COLO829 (cell line): Measurements from ENCODE around the gene TSFM.
"Not testable (repeated sequence)": the region's sequence is repeated elsewhere in the genome, so short reads cannot be mapped to it uniquely, and the experiment has no call there.

Experiments
- DNase-seq: peaks from one replicate; pipeline ENCODE4 v3.0.0; 2012; ENCODE audit warnings: low spot score

The TSFM gene

DNA sequence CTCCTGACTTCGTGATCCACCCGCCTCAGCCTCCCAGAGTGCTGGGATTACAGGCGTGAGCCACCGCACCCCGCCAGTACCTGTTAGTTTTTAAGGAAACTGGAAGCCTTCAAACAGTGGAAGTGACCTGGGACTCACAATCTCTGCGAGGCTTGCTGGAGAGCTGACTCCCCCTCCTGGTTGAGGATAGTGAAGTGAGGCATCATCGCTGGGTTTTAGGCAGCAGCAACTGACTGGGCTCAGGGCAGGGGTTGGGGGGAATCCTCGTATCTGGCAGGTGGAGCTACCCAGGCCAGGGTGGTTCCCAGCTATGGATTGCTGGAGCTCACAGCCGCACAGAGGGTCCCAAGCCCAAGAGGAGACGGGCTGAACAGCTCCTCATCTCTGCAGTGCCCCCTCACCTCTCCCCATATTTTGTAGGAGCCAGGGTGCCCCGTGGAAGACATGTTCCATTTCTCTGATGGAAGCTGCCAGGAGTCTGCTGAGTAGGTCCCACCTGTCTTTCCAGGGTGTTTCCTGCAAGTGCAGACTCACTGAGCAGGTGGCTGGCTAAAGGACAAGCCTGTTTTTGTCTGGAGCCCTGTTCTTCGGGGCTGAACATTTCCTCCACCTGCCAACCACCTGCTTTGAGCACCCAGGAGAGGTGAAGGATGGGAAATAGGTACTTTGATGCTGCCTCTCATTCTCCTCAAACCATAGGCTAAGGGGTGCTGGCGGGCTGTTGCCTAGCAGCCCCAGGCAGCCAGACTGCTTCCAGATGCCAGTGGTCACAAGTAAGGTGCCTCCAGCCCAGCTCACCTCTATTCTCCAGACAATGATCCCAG lies 32.8 kb downstream of the TSFM start:
- DNase-seq = no peak

DNA sequence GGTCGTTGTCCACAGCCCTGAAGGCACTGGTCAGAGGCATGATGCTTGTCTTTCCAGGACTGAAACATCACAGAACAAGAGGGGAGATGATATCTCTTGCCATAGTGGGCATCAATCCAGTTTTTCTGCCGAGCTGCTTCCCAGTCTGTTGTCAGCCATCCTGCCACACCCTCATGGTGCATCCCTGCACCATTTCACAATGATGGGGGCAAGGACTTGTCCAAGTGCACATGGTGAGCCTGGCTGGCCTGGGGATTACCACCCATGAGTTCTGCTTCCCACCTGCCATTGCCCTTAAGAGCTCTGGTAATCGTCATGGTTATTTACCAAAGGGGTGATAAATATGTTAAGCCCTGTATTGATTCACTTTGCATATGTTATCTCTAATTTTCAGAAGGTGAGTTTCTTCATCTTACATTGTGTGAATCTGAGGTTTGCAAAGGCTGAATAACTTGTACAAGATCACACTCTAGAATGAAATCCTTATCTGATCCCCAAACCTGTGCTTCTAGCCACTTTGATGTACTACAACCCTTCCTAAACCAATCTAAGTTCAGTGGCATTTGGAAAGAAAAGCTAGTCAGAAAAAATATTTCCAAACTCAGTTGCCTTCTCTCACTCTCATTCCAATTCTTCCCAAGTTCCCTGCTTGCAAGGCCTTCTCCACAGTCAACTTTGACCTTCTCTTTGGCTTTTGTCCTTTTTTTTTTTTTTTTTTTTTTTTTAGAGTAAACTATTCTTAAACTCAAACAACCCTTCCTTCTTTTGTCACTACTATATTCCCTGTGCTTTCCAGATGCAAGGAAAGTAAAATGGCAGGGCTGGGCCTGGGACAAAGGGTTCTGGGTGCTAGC lies 33.6 kb downstream of the TSFM start:
- DNase-seq = no peak

DNA sequence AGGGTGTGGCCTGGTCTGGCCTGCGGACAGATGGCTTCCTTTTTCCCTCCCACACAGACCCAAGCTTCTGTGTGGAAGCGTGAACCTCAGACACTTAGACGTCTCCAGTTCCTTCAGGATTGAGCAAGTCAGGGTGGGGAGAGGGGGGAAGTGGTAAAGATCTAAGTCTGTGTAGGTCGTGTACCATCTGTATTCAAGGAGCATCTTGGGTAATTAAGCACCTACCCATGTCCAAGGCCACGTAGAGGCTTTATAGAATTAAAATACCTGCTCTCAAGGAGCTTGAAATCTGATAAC lies 34.2 kb downstream of the TSFM start:
- DNase-seq = no peak

DNA sequence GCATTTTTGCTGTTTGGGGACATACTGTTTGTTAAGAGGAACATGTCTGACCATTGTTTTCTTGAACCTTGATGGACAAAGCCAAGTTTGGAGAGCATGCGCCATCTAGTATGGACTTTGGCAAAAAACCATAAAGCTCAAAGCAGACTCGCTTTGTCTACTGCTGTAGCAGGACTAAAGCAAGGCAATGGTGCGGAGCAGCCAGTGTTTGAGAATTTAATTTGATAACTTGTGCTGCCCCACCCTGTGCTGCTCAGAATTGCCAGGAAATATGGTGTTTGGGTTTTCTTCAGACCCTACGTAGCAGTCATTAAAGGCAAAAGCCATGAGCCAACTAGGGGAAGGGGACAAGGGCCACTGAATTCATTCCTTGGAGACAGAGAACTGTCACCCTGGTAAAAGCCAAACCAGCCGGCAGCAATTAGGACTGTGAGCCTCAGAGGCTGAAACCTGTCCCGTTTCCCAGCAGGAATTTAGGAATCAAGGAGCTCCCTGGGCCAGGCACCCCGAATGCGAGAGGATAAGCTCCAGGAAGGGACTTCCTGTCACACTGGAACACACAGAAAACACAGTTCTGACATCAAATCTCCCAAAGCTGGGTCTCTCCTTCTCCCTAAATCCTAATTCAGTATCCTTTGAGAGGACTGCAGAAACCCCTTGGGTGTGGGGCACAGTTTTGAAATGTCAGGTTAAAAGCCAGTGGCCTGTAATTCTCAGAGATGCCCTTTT lies 34.8 kb downstream of the TSFM start:
- DNase-seq = no peak

DNA sequence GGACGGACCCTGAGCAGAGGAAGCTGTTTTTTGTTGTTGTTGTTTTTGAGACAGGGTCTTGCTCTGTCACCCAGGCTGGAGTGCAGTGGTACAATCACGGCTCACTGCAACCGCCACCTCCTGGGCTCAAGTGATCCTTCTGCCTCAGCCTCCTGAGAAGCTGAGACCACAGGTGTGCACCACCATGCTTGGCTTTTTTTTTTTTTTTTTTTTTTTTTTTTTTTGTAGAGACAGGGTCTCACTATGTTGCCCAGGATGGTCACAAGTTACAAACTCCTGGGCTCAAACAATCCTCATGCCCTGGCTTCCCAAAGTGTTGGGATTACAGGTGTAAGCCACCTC lies 35.4 kb downstream of the TSFM start:
- not testable (repeated sequence) for DNase-seq

DNA sequence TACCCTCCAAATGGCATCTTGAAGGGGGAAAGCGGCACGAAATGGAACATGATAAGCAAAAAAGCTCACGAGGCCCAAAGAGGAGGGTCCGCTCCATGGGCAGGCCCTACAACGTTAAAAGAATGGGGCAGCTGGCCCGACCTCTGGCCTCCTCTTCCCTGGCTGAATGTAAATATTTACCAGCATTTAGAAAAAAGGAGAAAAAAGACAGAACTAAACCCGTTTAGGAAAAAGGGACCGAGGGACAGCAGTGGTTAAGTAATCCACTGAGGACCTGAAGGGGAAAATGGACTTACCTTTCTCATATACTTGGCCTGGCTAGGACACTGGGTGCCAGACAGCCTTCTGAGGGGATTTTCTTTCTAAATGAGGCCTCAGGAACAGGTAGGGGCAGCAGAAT lies 37.5 kb downstream of the TSFM start:
- DNase-seq = not testable (repeated sequence)

DNA sequence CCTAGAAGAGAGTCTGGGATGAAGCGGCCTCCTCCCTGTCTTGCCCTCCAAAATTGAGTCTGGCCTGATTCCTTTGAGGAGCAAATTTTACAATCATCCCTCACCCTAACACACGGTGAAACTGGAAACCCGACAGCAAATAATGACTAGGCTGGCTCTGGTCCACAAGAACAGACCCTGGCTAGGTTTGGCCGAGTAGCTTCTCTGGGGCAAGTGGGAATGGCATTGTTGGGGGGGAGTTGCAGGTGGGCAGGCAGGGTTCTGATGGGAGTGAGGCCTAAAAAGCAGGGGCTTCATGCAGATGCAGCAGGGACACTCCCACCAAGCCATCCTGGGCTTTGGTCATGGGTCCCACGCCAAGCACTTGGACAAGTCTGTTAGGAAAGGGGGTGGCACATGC lies 38.4 kb downstream of the TSFM start:
- DNase-seq = not testable (repeated sequence)

DNA sequence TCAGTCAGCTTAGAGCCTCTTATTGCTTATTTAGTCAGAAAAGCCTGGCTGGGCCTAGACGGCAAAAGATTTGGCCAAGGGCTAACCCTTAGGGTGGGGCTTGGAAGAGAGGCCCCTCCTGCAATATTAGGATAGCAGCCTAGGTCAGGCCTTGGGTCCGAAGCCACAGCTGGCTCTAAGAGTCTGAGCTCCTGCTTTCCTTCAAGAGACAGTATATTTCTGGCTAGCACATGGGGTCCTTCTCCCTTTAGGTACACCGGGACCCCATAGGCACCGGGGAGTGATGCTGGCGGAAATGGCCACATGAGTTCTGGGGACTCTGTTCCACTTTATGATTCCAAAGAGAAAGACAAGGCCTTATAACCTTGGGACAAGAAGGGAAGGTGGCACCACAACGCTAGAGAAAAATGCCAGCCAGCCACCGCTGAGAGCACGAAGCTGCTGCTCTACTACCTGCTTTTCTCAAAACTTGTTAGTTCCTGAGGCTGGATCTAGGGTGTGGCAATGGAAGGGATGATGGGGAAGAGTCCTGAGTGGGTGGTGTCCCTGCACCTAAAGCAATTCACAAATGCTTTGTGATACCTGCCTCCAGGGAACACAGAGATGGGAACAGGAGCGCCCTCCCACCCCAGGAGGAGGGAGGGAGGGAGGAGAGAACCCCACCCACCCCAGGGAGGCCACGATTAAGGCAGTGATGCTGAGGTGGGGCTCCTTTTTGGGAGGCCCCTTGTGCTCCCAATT lies 39.1 kb downstream of the TSFM start:
- no peak for DNase-seq

DNA sequence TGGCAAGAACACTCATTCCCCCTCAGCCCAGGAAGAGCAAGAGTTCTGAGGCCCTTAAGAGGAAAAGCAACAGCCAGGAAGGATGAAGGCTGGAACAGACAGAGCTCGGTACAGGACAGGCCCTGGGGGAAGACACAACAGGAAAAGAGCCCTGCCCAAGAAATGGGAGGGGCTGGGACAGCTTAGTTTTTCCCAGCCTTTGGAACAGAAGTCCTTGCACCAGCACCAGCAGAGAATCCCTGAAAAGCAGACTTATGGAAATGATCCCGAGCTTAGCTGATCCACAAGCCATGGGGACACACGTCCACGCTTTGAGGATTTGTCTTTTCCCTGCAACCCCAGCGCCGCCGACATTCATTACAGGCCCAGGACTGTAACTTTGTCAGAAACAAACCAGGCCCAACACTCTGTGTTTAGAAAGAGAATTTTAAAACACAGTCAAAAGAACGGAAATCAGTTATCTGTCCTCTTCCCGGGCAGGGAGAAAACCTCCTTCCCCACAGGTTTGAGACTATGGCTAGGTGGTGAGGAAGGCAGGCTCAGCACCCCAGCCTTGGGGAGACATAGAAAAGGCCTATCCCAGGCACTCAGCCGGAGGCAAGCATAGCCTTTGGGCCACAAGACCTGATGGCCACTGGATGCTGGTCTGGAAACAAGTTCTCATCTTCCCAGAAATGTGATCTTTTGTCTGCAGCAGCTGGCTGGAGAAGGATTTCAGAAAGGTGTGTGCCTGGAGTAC lies 40.0 kb downstream of the TSFM start:
- no peak for DNase-seq

DNA sequence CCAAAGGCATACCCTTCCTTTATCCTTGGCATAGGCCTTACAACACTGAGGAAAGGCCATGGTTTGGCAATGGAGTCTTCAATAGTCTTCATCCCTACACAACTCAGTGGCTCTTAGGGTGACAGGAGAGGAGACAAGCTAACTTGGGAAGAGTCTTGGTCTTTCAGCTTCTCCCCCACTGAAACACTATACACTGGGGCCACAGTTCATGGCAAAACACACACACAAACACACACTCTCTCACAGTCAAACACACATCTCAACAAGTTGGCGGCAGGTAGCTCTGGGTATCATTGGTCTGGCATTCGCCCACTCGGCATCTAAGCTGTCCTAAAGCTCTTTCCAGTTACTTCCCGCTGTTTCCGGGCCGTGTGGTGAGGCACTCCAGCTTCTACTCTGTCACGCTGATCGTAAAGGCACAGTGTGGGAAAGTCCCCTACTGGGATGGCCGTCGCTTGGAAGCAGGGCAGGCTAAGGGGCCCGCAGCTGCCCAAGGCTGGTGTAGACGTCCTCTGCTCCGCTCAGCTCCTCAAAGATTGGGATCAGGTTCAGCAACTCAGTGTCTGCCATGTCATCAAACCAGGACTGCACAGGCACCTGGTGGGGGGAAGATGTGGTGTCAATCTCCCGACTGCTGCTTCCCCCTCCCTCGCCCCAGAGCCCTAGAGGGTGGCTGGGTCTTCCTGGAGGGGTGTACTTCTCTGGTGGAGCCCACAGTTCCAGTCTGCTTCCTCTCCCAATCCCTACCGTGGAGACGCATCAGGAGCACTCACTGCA lies 40.7 kb downstream of the TSFM start:
- DNase-seq = no peak

DNA sequence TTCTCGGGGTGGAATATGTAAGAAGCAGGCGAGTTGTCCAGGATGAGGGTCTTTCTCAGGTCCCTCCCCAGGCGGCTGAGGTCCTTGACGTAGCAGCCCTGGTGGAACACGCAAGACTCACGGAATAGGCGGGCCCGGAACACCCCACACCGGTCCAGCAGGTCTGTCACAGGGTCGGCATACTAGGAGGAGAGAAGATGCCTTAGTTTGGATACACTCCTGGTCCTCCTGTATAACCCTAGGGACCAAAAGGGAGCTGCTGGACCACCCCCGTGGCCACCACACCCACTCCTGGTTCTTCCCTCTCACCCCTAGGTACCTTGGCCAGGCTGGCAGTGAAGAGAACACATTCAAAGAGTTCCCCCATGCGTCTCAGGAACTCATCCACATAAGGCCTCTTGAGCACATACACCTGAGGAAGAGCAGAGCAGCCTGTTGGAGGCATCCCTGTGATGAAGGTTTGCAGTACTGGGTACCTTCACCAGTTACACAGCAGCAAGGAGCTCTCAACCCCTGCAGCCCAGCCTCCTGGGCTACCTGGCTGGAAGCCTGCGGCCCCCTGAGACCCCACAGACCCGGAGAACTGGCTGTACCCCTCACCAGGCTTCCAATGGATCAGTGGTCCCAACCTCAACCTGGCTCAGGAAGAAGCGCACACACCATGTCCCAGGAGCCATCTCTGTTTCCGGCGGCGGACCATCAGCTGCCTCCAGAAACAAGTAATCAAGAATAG lies 41.5 kb downstream of the TSFM start:
- no peak for DNase-seq

DNA sequence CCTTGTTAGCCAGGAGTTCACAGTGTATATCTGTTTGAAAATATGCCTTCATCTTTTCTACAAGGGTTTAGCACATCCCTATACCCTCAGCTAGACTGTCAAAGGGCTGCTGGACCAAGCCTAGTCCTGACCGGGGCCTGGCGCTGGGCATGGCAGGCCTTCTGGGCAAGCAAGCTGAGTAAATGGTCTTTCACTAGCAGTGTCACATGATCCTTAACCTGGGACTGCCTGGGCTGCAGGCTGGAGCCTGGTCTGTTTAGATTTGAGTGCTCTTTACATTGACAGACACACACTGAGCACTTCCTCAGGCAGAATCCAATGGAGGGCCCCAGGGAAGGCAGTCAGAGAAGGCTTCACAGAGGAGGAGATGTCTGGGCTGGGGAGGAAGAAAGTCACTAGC lies 42.9 kb downstream of the TSFM start:
- no peak for DNase-seq

DNA sequence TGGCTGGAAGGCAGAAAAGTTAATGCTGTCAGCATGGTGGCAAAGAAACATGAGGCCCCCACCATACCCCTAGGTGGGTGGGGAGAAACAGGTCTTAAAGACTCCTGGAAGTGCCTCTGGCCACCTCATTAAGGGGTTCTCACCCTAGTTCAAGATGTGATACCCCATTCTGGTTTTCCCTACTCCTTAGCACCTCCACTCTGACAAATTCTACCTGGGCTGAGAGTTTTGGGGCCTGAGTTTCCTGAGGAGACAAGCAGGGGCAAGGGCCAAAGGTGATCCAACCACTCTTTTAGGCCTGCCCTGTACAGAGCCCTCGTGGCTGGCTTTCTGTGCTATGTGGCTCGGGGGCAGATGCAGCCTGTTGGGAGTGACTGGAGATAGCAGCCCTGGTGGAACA lies 43.8 kb downstream of the TSFM start:
- DNase-seq = no peak

DNA sequence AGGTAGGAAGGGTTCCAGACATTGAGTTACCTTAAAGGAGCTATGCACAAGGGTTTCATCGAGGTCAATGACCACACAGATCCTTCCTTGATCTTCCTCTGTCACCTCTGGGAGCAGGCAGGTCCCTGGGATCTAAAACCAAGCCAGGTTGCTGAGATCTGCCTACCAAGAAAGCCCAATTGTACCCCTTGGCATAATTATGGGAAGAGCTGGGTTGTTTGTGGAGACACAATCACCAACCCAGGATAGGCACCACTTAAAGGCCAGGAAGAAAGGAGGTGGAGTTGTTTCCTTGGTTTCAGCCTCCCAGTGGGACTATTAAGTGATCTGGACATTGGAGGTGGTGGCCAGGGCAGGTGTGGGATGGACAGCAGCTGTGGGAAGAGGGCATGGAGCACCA lies 44.4 kb downstream of the TSFM start:
- DNase-seq = no peak

DNA sequence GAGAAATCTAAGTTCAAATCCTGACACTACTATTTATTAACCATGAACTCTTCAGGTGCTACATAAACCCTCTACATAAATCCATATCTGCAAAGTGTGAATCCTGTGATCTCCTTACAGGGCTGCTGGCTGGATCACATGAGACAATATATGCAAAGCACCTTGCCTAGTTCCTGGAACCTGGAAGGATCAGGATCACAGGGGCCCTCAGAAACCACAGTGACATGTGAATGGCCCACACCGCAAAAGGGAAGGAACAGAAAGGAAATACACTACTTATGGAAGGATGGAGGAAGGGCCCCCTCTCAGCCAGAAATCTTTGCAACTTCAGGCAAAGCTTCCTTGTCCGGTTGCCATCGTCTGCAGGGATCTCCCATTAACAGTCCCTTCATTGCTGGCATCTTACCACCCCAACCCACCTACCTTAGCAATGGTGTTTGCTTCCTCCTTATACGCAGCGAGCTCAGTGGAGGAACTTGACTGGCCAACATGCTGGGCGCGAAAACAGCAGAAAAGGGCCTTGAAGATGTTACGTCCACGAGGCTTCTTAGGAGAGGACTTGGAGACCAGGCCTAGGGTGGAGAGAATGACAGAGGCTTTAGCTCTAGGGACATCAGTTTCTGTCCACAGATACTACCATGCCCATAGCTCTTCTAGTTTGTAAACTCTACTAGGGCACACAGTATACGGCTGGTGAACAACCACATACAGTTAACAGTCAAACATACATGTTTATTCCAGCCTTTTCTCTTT lies 46.6 kb downstream of the TSFM start:
- DNase-seq = no peak

DNA sequence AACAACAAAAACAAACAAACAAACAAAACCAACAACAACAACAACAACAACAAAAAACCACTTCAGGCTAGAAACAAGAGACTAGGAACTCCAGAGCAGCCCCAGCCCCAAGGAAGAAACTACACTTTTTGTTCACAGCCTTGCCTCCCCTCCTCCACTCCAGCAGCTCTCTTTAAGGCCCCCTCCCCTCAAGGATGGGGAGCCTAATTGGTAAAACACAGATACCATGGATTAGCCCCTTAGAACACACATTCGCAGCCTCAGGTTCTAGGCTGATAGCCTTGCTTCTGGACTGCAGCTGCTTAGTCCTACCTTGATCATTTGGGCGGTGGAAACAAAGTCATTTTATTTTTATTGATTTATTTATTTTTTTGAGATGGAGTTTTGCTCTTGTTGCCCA lies 47.8 kb downstream of the TSFM start:
- no peak for DNase-seq

DNA sequence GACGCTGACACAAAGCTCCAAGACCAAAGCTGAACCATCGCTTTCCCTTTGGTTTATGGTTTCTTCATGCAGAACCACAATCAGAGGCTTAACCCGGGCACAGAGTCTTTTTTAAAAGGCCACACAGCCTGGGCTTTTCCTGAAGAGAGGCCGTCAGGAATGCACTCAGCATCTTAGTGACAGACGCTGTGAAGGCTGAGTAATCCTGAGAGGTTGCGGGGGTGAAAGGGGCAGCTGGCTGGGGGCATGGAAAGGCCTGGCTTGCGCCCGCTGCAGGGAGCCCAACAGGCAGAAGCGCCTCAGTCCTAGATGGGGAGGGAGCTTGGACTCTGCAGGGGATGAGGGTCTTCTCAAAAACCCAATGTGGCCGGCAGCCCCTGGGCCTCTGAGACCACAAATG lies 50.4 kb downstream of the TSFM start:
- DNase-seq = no peak

DNA sequence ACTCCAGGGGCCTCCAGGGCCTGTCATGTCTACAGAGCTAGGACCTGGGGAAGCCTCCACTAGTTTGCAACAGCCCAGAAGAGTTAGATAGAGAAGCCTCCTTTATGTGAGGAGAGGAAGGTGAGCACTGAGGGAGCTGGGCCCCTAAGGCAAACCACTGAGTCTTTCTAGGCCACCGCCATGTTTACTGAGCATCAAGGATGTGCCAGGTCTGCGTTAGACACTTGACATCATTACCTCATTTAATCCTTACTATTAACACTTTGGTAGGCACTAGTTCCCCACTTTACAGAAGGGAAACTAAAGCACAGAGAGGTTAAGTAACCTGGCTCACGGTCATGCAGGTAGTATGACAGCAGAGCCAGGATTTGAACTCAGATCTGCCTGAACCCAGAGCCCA lies 51.1 kb downstream of the TSFM start:
- no peak for DNase-seq

DNA sequence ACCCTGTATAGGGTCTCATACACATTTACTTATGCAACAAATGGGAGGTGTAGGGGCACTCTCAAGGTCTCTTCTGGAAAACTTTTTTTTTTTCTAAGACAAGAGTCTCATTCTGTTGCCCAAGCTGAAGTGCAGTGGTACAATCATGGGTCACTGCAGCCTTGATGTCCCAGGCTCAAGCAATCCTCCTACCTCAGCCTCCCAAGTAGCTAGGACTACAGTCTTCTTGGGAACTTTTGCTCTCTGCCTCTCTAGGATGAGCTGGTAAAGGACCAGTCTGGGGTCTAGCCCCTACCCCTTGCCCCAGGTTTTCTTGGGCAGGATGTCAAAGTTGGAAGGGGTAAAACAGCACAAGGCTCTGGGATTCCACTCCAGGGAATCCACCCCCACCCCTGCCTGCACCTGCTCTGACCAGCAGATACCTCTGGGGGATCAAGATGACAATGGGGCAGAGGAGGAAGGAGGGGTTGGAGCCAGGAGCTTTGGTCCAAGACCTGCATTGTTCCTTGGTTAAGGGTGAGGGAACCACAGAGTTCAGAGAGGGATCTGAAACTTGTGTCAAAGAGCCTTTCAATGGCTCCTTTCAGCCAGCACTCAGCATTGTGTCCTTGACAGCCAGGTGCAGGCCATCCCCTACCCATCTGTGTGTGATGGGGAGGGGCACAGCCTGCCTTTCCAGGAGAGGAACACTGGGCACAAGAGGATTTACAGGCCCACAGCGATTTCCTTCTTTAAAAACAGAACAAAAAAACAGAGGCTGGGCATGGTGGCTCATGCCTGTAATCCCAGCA lies 51.7 kb downstream of the TSFM start:
- no peak for DNase-seq
